GM18870 (cell line): ENCODE results near the gene MLC1.

ENCODE experiments used
- ATAC-seq: cut with Tn5 transposase; IDR thresholded peaks from one replicate; pipeline ENCODE4 v1.9.1; 2021; ENCODE audit warnings: moderate library complexity; ENCODE audit not compliant: unreplicated experiment

MLC1 gene

DNA sequence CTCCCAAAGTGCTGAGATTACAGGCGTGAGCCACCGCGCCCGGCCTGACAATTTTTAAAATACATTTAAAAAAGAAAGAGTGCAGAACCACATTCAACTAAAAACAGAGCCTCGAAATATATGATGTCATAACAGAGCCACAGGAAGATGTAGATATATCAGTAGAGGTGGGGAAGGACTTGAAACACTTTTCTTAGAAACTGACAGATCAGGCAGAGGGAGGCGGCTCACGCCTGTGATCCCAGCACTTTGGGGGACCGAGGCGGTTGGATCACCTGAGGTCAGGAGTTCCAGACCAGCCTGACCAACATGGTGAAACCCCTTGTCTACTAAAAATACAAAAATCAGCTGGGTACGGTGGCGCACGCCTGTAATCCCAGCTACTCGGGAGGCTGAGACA, 7.0 kb downstream of the MLC1 start:
- no peak for ATAC-seq

- no peak for ATAC-seq
These were observed 8.3 kb downstream of the MLC1 start for GRCh38 chr22:50076646-50077535.

DNA sequence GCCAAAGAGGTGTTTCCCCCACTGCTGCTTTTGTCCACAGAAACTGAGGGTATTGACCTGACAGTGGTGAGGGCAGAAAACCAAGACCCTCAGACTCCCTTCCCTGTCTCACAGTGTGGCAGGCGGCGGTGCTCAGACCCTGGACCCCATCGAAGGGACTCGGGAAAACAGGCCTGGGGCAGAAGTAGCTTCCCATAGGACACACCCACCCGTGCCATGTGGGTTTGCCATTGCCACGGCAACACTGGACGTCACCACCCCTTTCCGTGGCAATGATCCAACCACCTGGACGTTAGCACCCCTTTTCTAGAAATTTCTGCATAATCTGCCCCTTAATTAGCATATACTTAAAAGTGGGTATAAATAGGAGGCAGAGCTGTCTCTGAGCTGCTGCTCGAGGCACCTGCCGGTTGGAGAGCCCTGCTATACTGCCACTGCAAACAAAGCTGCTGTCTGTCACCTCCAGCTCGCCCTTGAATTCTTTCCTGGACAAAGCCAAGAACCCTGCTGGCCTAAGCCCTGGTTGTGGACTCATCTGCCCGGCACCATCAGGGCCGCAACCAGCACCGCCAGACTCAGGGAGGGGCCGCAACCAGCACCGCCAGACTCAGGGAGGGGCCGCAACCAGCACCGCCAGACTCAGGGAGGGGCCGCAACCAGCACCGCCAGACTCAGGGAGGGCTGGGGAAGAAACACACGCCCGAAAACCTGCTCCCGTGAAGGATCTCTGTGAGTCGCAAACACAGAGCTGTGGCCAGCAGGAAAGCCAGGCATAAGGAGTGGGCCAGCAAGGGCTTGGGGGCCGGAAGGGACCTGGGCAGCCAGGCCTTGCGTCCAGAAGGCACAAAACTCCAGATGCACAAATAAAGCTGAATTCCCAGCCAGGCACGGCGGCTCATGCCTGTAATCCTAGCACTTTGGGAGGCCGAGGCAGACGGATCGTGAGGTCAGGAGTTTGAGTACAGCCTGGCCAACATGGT, 10.4 kb downstream of the MLC1 start:
- no peak for ATAC-seq

- ATAC-seq = no peak
These were observed 11.2 kb downstream of the MLC1 start for GRCh38 chr22:50074056-50074455.

GRCh38 chr22:50072714-50073538, 12.3 kb downstream of the MLC1 start:
- ATAC-seq = no peak

GRCh38 chr22:50072167-50072555, 13.1 kb downstream of the MLC1 start:
- no peak for ATAC-seq

- ATAC-seq = no peak
These were observed 13.6 kb downstream of the MLC1 start for GRCh38 chr22:50071432-50072166.

GRCh38 chr22:50070366-50070765, 14.9 kb downstream of the MLC1 start:
- ATAC-seq = no peak

GRCh38 chr22:50068096-50068495, 17.1 kb downstream of the MLC1 start:
- ATAC-seq = no peak

- ATAC-seq = no peak
These were observed 18.0 kb downstream of the MLC1 start for GRCh38 chr22:50067244-50067643.

DNA sequence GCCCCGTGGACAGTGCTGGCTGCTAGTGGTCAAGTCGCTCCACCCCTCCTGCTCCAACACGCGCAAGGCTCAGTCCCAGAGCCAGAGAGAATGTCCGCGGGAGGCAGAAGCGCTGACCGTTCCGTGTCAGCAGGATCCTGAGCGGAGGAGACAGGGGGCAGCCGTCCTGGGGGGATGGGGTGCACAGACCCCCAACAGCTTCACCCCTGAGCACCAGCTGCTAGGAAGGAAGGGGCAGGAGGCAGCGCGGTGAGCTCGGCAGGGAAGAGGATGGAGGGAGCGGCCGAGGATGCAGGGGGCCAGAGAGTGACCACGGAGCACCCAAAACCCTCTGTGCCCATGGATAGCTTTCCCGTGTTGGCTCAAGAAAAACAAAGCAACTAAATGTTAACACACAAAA, 20.8 kb downstream of the MLC1 start:
- no peak for ATAC-seq

DNA sequence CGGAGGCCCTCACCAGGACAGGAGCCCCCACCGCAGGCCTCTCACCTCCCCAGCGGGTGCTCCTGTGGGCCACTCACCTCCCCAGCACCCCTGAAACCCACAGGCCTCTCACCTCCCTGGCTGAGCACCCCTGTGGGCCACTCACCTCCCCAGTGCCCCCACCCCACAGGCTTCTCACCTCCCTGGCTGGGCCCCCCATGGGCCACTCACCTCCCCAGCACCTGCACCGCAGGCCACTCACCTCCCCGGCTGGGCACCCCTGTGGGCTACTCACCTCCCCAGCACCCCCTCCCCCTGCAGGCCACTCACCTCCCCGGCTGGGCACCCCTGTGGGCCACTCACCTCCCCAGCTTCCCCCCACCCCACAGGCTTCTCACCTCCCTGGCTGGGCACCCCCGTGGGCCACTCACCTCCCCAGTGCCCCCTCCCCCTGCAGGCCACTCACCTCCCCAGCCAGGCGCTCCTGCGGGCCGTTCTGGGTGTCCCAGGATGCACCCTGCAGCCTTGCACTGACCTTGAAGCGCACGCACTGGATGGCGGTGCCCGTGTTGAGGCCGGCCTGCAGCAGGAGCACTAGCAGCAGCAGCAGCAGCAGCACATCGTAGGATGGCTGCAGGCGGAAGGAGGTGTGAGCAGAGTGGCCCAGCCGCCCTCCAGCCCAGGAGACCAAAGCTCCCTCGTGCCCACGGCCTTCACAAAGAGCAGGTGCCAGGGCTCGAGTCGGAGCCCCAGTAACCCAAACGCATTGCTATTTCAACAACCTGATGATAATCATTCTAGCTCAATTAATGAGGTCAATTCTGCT, 21.4 kb downstream of the MLC1 start:
- ATAC-seq = no peak

- ATAC-seq = no peak
These were observed 22.6 kb downstream of the MLC1 start for GRCh38 chr22:50062509-50063135.

GRCh38 chr22:50061824-50062355, 23.3 kb downstream of the MLC1 start:
- no peak for ATAC-seq

DNA sequence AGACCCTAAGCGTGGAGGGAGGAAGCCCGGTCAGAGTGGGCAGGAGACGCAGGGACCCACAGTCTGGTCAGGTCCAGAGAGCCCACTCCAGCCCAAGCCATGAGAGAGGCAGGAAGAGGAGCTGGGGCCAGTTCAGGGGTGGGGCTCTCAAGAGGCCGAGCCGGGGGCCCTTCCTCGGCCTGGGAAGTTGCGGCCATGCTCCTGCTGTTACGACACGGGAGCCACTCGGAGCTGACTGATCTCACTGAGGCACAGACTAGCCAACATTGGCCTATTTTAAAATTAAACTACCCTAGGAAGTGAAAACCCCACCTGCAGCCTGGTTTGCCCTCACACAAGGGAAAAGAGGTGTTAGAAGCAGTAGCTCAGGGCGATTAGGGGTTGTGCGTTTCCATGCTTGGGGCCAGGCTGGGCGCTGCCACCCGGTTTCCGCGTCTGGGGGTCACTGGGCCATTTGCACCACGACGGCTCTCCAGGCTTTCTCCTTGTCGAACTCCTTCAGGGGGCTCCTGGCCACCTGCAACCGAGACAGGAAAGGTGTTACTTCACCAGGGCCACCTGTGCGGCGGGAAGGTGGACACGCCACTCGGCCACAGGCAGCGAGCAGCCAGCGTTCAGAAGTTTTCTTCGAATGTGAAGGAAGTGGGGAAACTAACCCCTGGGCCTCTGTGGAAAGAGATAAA, 23.9 kb downstream of the MLC1 start:
- no peak for ATAC-seq

GRCh38 chr22:50060441-50061140, 24.6 kb downstream of the MLC1 start:
- ATAC-seq = no peak

GRCh38 chr22:50059881-50060262, 25.4 kb downstream of the MLC1 start:
- ATAC-seq = no peak
